H9 (cell line): ENCODE data around the gene RNF126. TPM values are rescaled to one million over a fixed set of nuclear protein-coding genes. Genes with fewer than 3 reads are reported as not detected.

ENCODE experiments used
- DNase-seq: peaks from one replicate; pipeline ENCODE4 v3.0.0-alpha.2; 2017
- H2AFZ ChIP-seq: one replicate; pipeline ENCODE4 v1.6.1; 2013; ENCODE audit warnings: mild to moderate bottlenecking, low read length, control low read depth, moderate library complexity
- H2AK5ac ChIP-seq: 2 replicates; pipeline ENCODE4 v1.6.1; 2013; ENCODE audit warnings: low read length, control low read depth, mixed read lengths; ENCODE audit not compliant: insufficient read length
- H2BK120ac ChIP-seq: one replicate; pipeline ENCODE4 v1.6.1; 2013; ENCODE audit warnings: low read depth, mild to moderate bottlenecking, low read length, control low read depth, inconsistent platforms; ENCODE audit not compliant: poor library complexity, severe bottlenecking
- H2BK12ac ChIP-seq: 2 replicates; pipeline ENCODE4 v1.6.1; 2013; ENCODE audit warnings: low read length, control low read depth, mixed read lengths, low read depth; ENCODE audit not compliant: insufficient read length
- H2BK15ac ChIP-seq: 2 replicates; pipeline ENCODE4 v1.6.1; 2013; ENCODE audit warnings: low read depth, low read length, control low read depth
- H2BK20ac ChIP-seq: one replicate; pipeline ENCODE4 v1.6.1; 2013; ENCODE audit warnings: low read depth, mild to moderate bottlenecking, low read length, control low read depth, inconsistent platforms; ENCODE audit not compliant: poor library complexity, severe bottlenecking
- H2BK5ac ChIP-seq: 2 replicates; pipeline ENCODE4 v1.6.1; 2013; ENCODE audit warnings: low read length, control low read depth, mixed read lengths; ENCODE audit not compliant: insufficient read length
- H3K14ac ChIP-seq: 2 replicates; pipeline ENCODE4 v1.6.1; 2013; ENCODE audit warnings: low read length, control low read depth; ENCODE audit not compliant: insufficient read depth
- H3K18ac ChIP-seq: 2 replicates; pipeline ENCODE4 v1.6.1; 2013; ENCODE audit warnings: low read depth, mild to moderate bottlenecking, mixed read lengths, low read length, control low read depth; ENCODE audit not compliant: insufficient read length
- H3K23ac ChIP-seq: 2 replicates; pipeline ENCODE4 v1.6.1; 2013; ENCODE audit warnings: low read length, control low read depth, mixed read lengths, low read depth; ENCODE audit not compliant: insufficient read length
- H3K23me2 ChIP-seq: 2 replicates; pipeline ENCODE4 v1.6.1; 2013; ENCODE audit warnings: low read depth, mild to moderate bottlenecking, mixed read lengths, low read length, control low read depth; ENCODE audit not compliant: insufficient read length, poor library complexity, severe bottlenecking
- H3K27ac ChIP-seq: 2 replicates; pipeline ENCODE4 v1.5.1; 2013; ENCODE audit warnings: low read length, control low read depth, mixed read lengths, low read depth; ENCODE audit not compliant: insufficient read length
- H3K27me3 ChIP-seq: 2 replicates; pipeline ENCODE4 v1.6.1; 2013; ENCODE audit warnings: low read length, control low read depth, inconsistent platforms; ENCODE audit not compliant: insufficient read depth
- H3K4ac ChIP-seq: 2 replicates; pipeline ENCODE4 v1.6.1; 2013; ENCODE audit warnings: low read depth, mild to moderate bottlenecking, control low read depth, inconsistent platforms, low read length, moderate library complexity
- H3K4me1 ChIP-seq: 2 replicates; pipeline ENCODE4 v1.6.1; 2013; ENCODE audit warnings: low read length, control low read depth, inconsistent platforms; ENCODE audit not compliant: insufficient read depth
- H3K4me2 ChIP-seq: 2 replicates; pipeline ENCODE4 v1.6.1; 2013; ENCODE audit warnings: low read length, control low read depth, mixed read lengths; ENCODE audit not compliant: insufficient read length, insufficient read depth
- H3K56ac ChIP-seq: 2 replicates; pipeline ENCODE4 v1.6.1; 2013; ENCODE audit warnings: low read depth, mild to moderate bottlenecking, mixed read lengths, low read length, control low read depth; ENCODE audit not compliant: insufficient read length
- H3K79me1 ChIP-seq: 2 replicates; pipeline ENCODE4 v1.6.1; 2013; ENCODE audit warnings: low read depth, mild to moderate bottlenecking, moderate library complexity, low read length, control low read depth, inconsistent platforms; ENCODE audit not compliant: insufficient read depth, poor library complexity, severe bottlenecking
- H3K79me2 ChIP-seq: 2 replicates; pipeline ENCODE4 v1.6.1; 2013; ENCODE audit warnings: low read length, control low read depth, inconsistent platforms; ENCODE audit not compliant: insufficient read depth
- H3K9ac ChIP-seq: 2 replicates; pipeline ENCODE4 v1.6.1; 2013; ENCODE audit warnings: low read length, control low read depth, mixed read lengths; ENCODE audit not compliant: insufficient read length; ENCODE audit errors: extremely low read depth
- H3K9me3 ChIP-seq: one replicate; pipeline ENCODE4 v1.6.1; 2013; ENCODE audit warnings: low read depth, low read length, inconsistent platforms; ENCODE audit not compliant: control insufficient read depth
- H3T11ph ChIP-seq: one replicate; pipeline ENCODE4 v1.6.1; 2013; ENCODE audit warnings: mild to moderate bottlenecking, low read length, control low read depth, inconsistent platforms
- H4K20me1 ChIP-seq: one replicate; pipeline ENCODE4 v1.6.1; 2013; ENCODE audit not compliant: control insufficient read depth, insufficient read length, insufficient read depth
- H4K5ac ChIP-seq: 2 replicates; pipeline ENCODE4 v1.6.1; 2013; ENCODE audit warnings: low read depth, mild to moderate bottlenecking, mixed read lengths, low read length, control low read depth; ENCODE audit not compliant: insufficient read length
- H4K8ac ChIP-seq: replicated peaks from 2 replicates; pipeline ENCODE4 v1.6.1; 2013; ENCODE audit warnings: low read length, control low read depth, mixed read lengths, low read depth; ENCODE audit not compliant: insufficient read length
- H4K91ac ChIP-seq: 2 replicates; pipeline ENCODE4 v1.6.1; 2013; ENCODE audit warnings: low read depth, mild to moderate bottlenecking, moderate library complexity, mixed read lengths, low read length, control low read depth; ENCODE audit not compliant: insufficient read length
- H3K27ac Mint-ChIP-seq, 3 experiments: 2 replicates in 2 of 3; 3 replicates in 1 of 3; pipeline ENCODE4 v1.8.0; 2020 to 2021; ENCODE audit warnings: mixed read lengths in 3 of 3, mild to moderate bottlenecking in 1 of 3, moderate library complexity in 1 of 3
- H3K27me3 Mint-ChIP-seq: 2 replicates; pipeline ENCODE4 v1.8.0; 2021; ENCODE audit warnings: low read depth, mild to moderate bottlenecking, moderate library complexity, mixed read lengths
- H3K36me3 Mint-ChIP-seq, 3 experiments: 2 replicates in 2 of 3; 3 replicates in 1 of 3; pipeline ENCODE4 v1.8.0; 2020 to 2021; ENCODE audit warnings: low read depth in 3 of 3, mixed read lengths in 3 of 3; ENCODE audit not compliant: insufficient read depth in 1 of 3
- H3K4me1 Mint-ChIP-seq, 2 experiments: 2 replicates each; pipeline ENCODE4 v1.8.0; 2020; ENCODE audit warnings: mixed read lengths in 2 of 2
- H3K4me3 Mint-ChIP-seq, 2 experiments: 2 replicates in 1 of 2; 3 replicates in 1 of 2; pipeline ENCODE4 v1.8.0; 2020 to 2021; ENCODE audit warnings: mild to moderate bottlenecking in 2 of 2, mixed read lengths in 2 of 2, moderate library complexity in 1 of 2
- H3K9me3 Mint-ChIP-seq, 2 experiments: 2 replicates in 1 of 2; 3 replicates in 1 of 2; pipeline ENCODE4 v1.8.0; 2020; ENCODE audit warnings: mild to moderate bottlenecking in 2 of 2, mixed read lengths in 2 of 2, moderate library complexity in 1 of 2
- CTCF ChIP-seq: fragments of 200-600 bp; sonication (generic); conservative IDR thresholded peaks from 3 replicates; pipeline ENCODE4 v1.8.0; 2021; ENCODE audit warnings: antibody characterized with exemption, mild to moderate bottlenecking
- WGBS: extraction: QIAGEN DNeasy Blood & Tissue Kit; methylation state at CpG from one replicate; pipeline ENCODE4 v1.1.7; 2013; ENCODE audit warnings: missing lambda C conversion rate, low lambda C conversion rate, mixed read lengths; ENCODE audit not compliant: insufficient read length; ENCODE audit errors: extremely low coverage; 5-methylcytosine and 5-hydroxymethylcytosine counted together
- total RNA-seq: library from RNA; stranded (reverse); gene quantifications from 2 replicates; pipeline ENCODE4 v1.2.1, GENCODE V29; 2021

The RNF126 gene
- total RNA-seq, 1 experiment from 2014 or later = 81.9 TPM

- no peak overlapping the region for H3T11ph ChIP-seq
- H4K91ac ChIP-seq = no peak overlapping the region
- H2BK15ac ChIP-seq = no peak overlapping the region
- H2BK120ac ChIP-seq = no peak overlapping the region
- H3K79me2 ChIP-seq = no peaks in the 10 kb centered on the region
- no peak for TF ChIP-seq CTCF
- H3K23ac ChIP-seq = no peak overlapping the region
- Mint-ChIP-seq H3K36me3 (peaks cover 0 to 2% (median 0%) of the 10 kb centered on the region in 3 experiments; a peak in 1 of 7 replicates), H3K27me3 (peaks cover 12% of the 10 kb centered on the region), H3K9me3 (peaks cover 29 to 37% of the 10 kb centered on the region in 2 experiments), H3K4me3 (no peak overlapping the region), H3K4me1 (no peaks in the 10 kb centered on the region), H3K27ac (no peak overlapping the region)
- H3K27me3 ChIP-seq = no peaks in the 10 kb centered on the region
- no peak overlapping the region for H2BK20ac ChIP-seq
- no peak overlapping the region for H3K4ac ChIP-seq
- H2BK5ac ChIP-seq = no peak overlapping the region
- no peaks in the 10 kb centered on the region for H3K4me1 ChIP-seq
- no peak overlapping the region for H3K27ac ChIP-seq
- no CpG with 5 or more reads among the region's 35 CpGs for WGBS
- no peak overlapping the region for H3K56ac ChIP-seq
- no peak overlapping the region for H2AK5ac ChIP-seq
- no peaks in the 10 kb centered on the region for H3K79me1 ChIP-seq
- H4K8ac ChIP-seq = no peak overlapping the region
- H3K18ac ChIP-seq = no peak overlapping the region
- peaks cover 5% of the 10 kb centered on the region for H3K9me3 ChIP-seq
- H4K20me1 ChIP-seq = no peaks in the 10 kb centered on the region
- no peak overlapping the region for H2AFZ ChIP-seq
- DNase-seq = no peak
- no peak overlapping the region for H3K9ac ChIP-seq
- H3K4me2 ChIP-seq = no peak overlapping the region
- no peaks in the 10 kb centered on the region for H3K23me2 ChIP-seq
- no peak overlapping the region for H3K14ac ChIP-seq
- H2BK12ac ChIP-seq = no peak overlapping the region
- no peak overlapping the region for H4K5ac ChIP-seq
Observed at GRCh38 chr19:602391-603301, 60.4 kb downstream of the RNF126 start.
